OCI-M2 (cell line): Measurements from ENCODE around the gene CRYZ.
A peak's percentile ranks its signal among the peaks of the same experiment; 100 is the strongest.
"Not testable (repeated sequence)": the region's sequence is repeated elsewhere in the genome, so short reads cannot be mapped to it uniquely, and the experiment has no call there.

Experiments
- DNase-seq: peaks from one replicate; lab custom pipeline; 2025; ENCODE audit not compliant: unreplicated experiment; lab: John Stamatoyannopoulos, UW

Gene CRYZ

GRCh38 chr1:74732960-74733603 is at the start of gene CRYZ, which contains the start of gene TYW3:
TSS of gene CRYZ (minus strand) at chr1:74733050. CDS start at chr1:74724821, 8,229 bp downstream.
TSS of gene TYW3 (plus strand) at chr1:74733152. CDS start at chr1:74733245, 93 bp downstream.
- DNase-seq, result peak; percentile 20

GRCh38 chr1:74780594-74780993 is 47.7 kb upstream of the CRYZ start:
- DNase-seq, result no peak

DNA sequence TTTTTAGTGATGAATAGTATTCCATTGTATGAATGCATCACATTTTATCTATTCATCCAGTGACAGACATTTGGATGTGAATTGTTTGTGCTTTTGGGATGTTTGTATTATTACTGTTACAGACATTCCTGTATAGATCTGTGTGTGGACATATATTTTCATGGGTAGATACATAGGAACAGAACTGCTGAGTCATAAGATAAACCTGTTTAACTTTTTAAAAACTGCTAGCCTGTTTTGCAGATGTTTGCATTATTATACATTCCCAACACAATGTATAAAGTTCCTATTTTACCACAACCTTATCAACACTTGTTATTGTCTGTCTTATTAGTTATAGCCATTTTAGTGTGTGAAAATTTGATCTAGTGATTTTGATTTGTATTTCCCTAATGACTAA is 46.9 kb upstream of the CRYZ start:
- no peak for DNase-seq

GRCh38 chr1:74777525-74777924 is 44.7 kb upstream of the CRYZ start:
- no peak for DNase-seq

- DNase-seq, result no peak
Measured at GRCh38 chr1:74775735-74776134, 42.9 kb upstream of the CRYZ start.

GRCh38 chr1:74773582-74773981 is 40.7 kb upstream of the CRYZ start:
- no peak for DNase-seq

DNA sequence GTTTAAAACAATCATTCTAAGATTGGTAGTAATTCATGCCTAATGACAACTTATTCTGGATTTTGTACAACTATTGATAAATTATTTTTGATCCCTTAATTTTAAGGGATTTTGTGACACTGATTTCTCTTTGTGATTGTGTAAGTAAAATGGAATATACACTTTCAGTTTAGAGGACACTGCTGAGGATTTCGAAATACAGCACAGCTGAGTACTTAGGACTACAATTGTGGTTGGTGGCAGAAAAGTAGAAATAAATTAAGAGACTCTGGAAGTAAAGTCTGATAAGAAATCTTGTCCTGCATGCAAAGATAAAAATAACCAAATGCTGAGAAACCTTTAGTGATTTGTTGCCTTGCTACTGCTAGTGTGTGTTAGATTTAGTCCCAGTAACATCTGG is 40.1 kb upstream of the CRYZ start:
- DNase-seq, result no peak

- no peak for DNase-seq
Measured at GRCh38 chr1:74771913-74772515, 39.2 kb upstream of the CRYZ start.

GRCh38 chr1:74767490-74767889 is 34.6 kb upstream of the CRYZ start:
- no peak for DNase-seq

- no peak for DNase-seq
Measured at GRCh38 chr1:74766579-74766978, 33.7 kb upstream of the CRYZ start.

- DNase-seq, result no peak
Measured at GRCh38 chr1:74763807-74764206, 31.0 kb upstream of the CRYZ start.

- DNase-seq, result not testable (repeated sequence)
Measured at GRCh38 chr1:74756650-74757049, 23.8 kb upstream of the CRYZ start.

GRCh38 chr1:74755475-74755874 is 22.6 kb upstream of the CRYZ start:
- DNase-seq, result no peak

DNA sequence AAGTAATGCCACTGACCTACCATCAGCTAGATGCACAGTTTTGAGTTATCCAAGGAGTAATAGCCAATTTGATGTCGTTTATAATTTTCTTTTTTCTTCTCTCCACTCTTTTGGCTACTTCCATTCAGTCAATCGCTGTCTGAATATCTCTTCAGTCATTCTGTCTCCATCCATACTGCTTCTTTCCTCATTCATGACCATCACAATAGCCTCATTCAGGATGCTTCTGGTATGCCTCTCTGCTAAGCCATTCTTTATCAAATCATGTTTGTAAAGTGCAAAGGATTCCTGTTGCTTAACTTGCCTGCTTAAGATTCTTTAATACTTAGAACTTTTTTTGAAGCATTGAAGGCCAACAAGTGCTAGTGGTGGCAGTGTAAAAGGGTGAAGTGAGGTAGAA is 20.3 kb upstream of the CRYZ start:
- no peak for DNase-seq

- DNase-seq, result no peak
Measured at GRCh38 chr1:74748960-74749359, 16.1 kb upstream of the CRYZ start.

DNA sequence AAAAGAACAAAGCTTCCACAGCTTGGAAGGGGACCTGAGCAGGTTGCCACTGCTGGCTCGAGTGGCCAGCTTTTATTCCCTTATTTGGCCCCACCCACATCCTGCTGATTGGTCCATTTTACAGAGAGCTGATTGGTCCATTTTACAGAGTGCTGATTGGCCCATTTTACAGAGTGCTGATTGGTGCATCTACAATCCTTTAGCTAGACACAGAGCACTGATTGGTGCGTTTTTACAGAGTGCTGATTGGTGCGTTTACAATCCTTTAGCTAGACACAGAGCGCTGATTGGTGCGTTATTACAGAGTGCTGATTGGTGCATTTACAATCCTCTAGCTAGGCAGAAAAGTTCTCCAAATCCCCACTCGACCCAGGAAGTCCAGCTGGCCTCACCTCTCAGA is 12.4 kb upstream of the CRYZ start:
- not testable (repeated sequence) for DNase-seq

DNA sequence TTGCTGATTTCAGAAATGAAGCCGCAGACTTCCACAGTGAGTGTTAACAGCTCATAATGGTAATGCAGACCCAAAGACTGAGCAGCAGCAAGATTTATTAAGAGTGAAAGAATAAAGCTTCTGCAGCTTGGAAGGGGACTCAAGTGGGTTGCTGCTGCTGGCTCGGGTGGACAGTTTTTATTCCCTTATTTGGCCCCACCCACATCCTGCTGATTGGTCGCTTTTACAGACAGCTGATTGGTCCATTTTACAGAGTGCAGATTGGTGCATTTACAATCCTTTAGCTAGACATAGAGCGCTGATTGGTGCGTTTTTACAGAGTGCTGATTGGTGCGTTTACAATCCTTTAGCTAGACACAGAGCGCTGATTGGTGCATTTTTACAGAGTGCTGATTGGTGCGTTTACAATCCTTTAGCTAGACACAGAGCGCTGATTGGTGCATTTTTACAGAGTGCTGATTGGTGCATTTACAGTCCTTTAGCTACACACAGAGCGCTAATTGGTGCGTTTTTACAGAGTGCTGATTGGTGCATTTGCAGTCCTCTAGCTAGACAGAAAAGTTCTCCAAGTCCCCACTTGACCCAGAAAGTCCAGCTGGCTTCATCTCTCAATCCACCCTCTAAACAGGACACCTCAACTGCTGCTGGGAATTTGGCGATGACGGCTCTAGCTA is 7.6 kb upstream of the CRYZ start:
- DNase-seq, result not testable (repeated sequence)

DNA sequence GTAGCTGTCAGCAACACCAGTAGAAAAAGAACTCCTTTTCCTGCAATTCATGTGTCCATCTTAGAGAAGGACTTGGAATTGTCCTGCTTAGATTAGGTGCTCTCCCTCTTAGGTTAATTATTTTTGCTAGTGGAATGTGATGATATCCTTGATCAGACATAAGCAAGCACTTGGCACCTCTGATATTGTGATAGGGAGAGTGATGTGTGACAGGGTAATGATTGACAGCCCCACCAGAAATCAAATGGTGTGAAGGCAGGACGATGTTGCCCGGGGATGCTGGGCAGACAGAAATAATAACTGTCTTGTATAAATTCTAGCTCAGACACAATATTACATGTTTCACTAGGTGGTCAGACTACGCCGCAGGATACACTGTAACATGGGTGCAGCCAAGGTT is 4.5 kb upstream of the CRYZ start:
- DNase-seq, result no peak

DNA sequence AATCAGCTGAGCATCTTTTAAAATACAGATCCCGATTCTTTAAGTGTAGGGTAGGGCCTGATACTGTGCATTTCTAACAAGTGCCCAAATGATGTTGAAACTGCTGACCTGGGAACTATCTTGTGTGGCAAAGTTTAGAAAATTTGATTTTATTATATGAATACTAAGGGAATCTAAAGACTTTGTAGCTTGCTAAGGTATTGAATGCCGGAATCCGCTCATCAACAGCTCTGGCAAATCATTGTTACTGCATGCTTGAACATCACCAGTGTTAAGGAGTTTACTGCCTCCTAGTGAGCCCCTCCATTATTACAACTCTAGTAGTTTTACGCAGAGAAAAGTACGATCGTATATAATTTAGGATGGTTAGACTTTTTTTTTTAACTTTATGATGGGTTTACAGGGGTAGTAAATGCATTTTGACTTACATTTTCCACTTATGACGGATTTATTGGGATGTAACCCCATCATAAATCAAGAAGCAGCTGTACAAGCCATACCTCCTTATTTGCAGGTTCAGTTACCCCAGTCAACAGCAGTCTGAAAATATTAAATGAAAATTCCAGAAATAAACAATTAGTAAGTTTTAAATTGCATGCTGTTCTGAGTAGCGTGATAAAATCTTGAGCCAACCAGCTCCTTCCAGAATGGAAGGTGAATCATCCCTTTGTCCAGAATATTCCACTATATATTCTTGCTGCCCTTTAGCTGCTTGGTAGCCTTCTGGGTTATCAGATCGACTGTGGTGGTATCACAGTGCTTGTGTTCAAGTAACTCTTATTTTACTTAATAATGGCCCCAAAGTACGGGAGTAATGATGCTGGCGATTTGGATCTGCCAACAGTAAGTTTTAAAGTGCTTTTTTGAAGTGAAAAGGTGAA is 994 bp upstream of the CRYZ start:
- DNase-seq, result peak; percentile 21

DNA sequence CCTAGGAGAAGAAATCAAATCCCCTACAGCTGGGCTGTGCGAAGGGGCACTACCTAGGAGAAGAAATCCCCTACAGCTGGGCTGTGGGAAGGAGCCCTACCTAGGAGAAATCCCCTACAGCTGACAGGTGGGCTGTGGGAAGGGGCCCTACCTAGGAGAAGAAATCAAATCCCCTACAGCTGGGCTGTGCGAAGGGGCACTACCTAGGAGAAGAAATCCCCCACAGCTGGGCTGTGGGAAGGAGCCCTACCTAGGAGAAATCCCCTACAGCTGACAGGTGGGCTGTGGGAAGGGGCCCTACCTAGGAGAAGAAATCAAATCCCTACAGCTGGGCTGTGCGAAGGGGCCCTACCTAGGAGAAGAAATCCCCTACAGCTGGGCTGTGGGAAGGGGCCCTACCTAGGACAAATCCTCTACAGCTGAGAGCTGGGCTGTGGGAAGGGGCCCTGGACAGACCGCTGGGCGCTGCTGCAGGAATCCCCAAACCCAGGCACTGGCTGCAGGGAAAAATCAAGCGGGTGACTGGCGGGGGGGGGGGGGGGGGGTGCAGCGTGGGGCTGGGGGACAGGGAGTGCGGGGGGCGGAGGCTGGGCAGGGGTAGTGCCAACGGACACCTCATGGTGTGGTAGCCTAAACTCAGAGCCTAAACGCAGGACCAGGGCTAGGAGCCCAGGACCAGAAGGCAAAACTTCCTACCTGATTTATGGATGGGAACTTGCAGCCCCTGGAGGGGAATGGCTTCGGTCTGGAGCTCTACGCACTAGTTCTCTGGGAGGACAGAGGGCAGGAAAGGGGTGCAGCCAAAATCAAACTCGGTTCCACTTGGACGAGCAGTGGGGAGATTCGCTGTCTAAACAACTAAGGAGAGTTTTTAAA is 541 bp downstream of the CRYZ start:
- DNase-seq, result not testable (repeated sequence)
